ENCODE data around the gene UFC1. TPM values are rescaled to one million over a fixed set of nuclear protein-coding genes. Genes with fewer than 3 reads are reported as not detected.

UFC1 gene
- total RNA-seq, 4 donors from 2014 or later = 34.1 to 51.5 (median 37.6) TPM

GRCh38 chr1:161196111-161196510, 42.3 kb downstream of the UFC1 start:
- peak overlapping the region in 2 of 4 donors; percentile 1 to 50 for H3K4me3 ChIP-seq
- DNase-seq (ENCODE audit: low spot score in 2 of 2) = no peak
- no peaks in the 10 kb centered on the region for H3K27me3 ChIP-seq
- H3K9me3 ChIP-seq = no peaks in the 10 kb centered on the region
- peaks cover 0 to 10% (median 0%) of the 10 kb centered on the region in 3 donors for H3K36me3 ChIP-seq
- H3K4me1 ChIP-seq = peaks cover 7 to 89% (median 68%) of the 10 kb centered on the region in 4 donors
- TF ChIP-seq EP300 (IDR thresholded peaks at IDR 0.05) = no peak
- no peak for TF ChIP-seq POLR2A (IDR thresholded peaks at IDR 0.05)
- TF ChIP-seq, protein P1, sequence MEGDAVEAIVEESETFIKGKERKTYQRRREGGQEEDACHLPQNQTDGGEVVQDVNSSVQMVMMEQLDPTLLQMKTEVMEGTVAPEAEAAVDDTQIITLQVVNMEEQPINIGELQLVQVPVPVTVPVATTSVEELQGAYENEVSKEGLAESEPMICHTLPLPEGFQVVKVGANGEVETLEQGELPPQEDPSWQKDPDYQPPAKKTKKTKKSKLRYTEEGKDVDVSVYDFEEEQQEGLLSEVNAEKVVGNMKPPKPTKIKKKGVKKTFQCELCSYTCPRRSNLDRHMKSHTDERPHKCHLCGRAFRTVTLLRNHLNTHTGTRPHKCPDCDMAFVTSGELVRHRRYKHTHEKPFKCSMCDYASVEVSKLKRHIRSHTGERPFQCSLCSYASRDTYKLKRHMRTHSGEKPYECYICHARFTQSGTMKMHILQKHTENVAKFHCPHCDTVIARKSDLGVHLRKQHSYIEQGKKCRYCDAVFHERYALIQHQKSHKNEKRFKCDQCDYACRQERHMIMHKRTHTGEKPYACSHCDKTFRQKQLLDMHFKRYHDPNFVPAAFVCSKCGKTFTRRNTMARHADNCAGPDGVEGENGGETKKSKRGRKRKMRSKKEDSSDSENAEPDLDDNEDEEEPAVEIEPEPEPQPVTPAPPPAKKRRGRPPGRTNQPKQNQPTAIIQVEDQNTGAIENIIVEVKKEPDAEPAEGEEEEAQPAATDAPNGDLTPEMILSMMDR (IDR thresholded peaks at IDR 0.05) = no peak
- H3K27ac ChIP-seq = peak overlapping the region in 3 of 4 donors; percentile 95 to 98 (median 97)
- WGBS, 2 donors = 79 to 94% methylated on average over 6 to 7 of the region's 7 CpGs

DNA sequence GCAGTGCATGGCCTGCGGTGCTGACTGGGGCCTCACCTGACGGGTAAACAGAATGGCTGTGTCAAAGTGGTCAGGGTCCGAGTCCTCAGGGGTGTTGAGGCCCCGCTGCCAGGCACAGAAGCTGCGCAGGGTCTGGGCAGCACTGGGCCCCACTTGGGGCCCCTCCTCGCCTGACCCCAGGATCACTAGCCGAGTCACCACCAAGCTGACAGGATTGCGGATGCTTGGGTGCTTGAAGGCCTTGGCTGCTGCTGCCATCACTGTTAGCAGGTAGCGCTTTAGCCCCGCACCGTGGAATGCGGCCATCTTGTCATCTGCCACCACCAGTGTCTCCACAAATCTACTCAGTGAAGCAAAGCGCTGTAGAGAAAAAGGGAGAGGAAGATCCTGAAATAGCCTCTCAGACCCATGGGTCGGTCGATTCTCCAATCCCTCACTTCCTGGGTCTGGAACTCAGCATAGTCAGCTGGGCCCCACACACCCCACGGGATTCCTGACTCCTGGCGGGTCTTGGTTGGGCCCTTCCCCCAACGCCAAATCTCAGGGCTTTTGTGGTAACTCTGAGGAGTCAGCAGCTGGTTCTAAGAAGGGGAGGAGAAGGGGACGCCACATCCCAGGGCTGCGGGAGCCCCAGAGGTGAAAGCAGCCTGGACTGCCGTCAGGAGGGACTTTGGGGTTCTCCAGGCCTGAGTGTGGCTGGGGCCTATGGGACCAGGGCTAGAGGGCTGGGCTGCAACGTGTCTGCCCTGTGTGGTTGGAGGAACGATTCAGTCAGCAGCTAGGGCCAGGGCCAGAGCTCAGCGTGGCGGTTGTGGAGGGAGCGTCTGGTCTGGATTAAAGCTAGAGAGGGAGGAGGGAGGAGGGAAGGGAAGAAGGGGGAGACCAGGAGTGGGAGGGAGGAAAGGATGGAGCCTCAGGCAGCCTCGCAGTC, 43.0 kb downstream of the UFC1 start:
- Histone ChIP-seq H3K27ac (peak overlapping the region; percentile 95 to 98 (median 96)), H3K27me3 (no peaks in the 10 kb centered on the region), H3K4me3 (peak overlapping the region; percentile 10 to 50 (median 30)), H3K36me3 (peaks cover 0 to 4% (median 0%) of the 10 kb centered on the region in 3 donors), H3K4me1 (peaks cover 7 to 96% (median 74%) of the 10 kb centered on the region in 4 donors), H3K9me3 (no peaks in the 10 kb centered on the region)
- no peak for TF ChIP-seq EP300 (IDR thresholded peaks at IDR 0.05)
- no peak for TF ChIP-seq POLR2A (IDR thresholded peaks at IDR 0.05)
- TF ChIP-seq, protein P1 (IDR thresholded peaks at IDR 0.05) = no peak
- peak in 1 of 2 donors; percentile 47 for DNase-seq (ENCODE audit: low spot score in 2 of 2)
- WGBS, 2 donors = 42 to 46% methylated on average over 24 to 25 of the region's 27 CpGs

- no peaks in the 10 kb centered on the region for H3K27me3 ChIP-seq
- peaks cover 7 to 90% (median 74%) of the 10 kb centered on the region in 4 donors for H3K4me1 ChIP-seq
- WGBS, 2 donors = 17 to 22% methylated on average over 9 of the region's 11 CpGs
These were observed 43.9 kb downstream of the UFC1 start for GRCh38 chr1:161197560-161198193.

GRCh38 chr1:161198194-161198896, 44.6 kb downstream of the UFC1 start:
- peak overlapping the region; percentile 95 to 98 (median 96) for H3K27ac ChIP-seq
- peaks cover 7 to 90% (median 75%) of the 10 kb centered on the region in 4 donors for H3K4me1 ChIP-seq
- DNase-seq (ENCODE audit: low spot score in 2 of 2) = no peak
- TF ChIP-seq, protein P1 (IDR thresholded peaks at IDR 0.05) = peak in 1 of 5 experiments; percentile 4
- TF ChIP-seq POLR2A (IDR thresholded peaks at IDR 0.05) (no peak), EP300 (IDR thresholded peaks at IDR 0.05) (no peak)
- no peaks in the 10 kb centered on the region for H3K9me3 ChIP-seq
- H3K4me3 ChIP-seq = peak overlapping the region; percentile 10 to 50 (median 30)
- no peaks in the 10 kb centered on the region for H3K27me3 ChIP-seq
- 13 to 38% methylated on average over 11 to 12 of the region's 20 CpGs for WGBS, 2 donors
- H3K36me3 ChIP-seq = no peaks in the 10 kb centered on the region

More at GRCh38 chr1:161197560-161198193, 43.9 kb downstream of the UFC1 start:
- peak overlapping the region; percentile 10 to 50 (median 30) for H3K4me3 ChIP-seq
- no peaks in the 10 kb centered on the region for H3K9me3 ChIP-seq
- H3K36me3 ChIP-seq = no peaks in the 10 kb centered on the region
- TF ChIP-seq, protein P1 (IDR thresholded peaks at IDR 0.05) = no peak
- no peak for TF ChIP-seq POLR2A (IDR thresholded peaks at IDR 0.05)
- no peak for TF ChIP-seq EP300 (IDR thresholded peaks at IDR 0.05)
- H3K27ac ChIP-seq = peak overlapping the region; percentile 95 to 98 (median 96)
- no peak for DNase-seq (ENCODE audit: low spot score in 2 of 2)

Data from tibial nerve (tissue), 4 donors.